HFFc6 (cell line): ENCODE data around the gene PMM2. TPM values are rescaled to one million over a fixed set of nuclear protein-coding genes. Genes with fewer than 3 reads are reported as not detected.

Source experiments
- DNase-seq: peaks from one replicate; pipeline ENCODE4 v3.0.0-alpha.2; 2018
- H3K27ac Mint-ChIP-seq: 2 replicates; pipeline ENCODE4 v1.8.0; 2020; ENCODE audit warnings: mild to moderate bottlenecking, mixed read lengths
- H3K27me3 Mint-ChIP-seq: 2 replicates; pipeline ENCODE4 v1.8.0; 2021; ENCODE audit warnings: mild to moderate bottlenecking, moderate library complexity, mixed read lengths; ENCODE audit not compliant: insufficient read depth
- H3K36me3 Mint-ChIP-seq: 2 replicates; pipeline ENCODE4 v1.8.0; 2021; ENCODE audit warnings: low read depth, mixed read lengths
- H3K4me1 Mint-ChIP-seq: 2 replicates; pipeline ENCODE4 v1.8.0; 2020; ENCODE audit warnings: low read depth, mixed read lengths
- H3K4me3 Mint-ChIP-seq: 2 replicates; pipeline ENCODE4 v1.8.0; 2020; ENCODE audit warnings: mild to moderate bottlenecking, moderate library complexity, mixed read lengths
- H3K9me3 Mint-ChIP-seq: 2 replicates; pipeline ENCODE4 v1.8.0; 2020; ENCODE audit warnings: mild to moderate bottlenecking, mixed read lengths
- CTCF ChIP-seq: fragments of 200-600 bp; sonication (generic); IDR thresholded peaks from 2 replicates; pipeline ENCODE4 v1.5.0; 2021; ENCODE audit warnings: antibody characterized with exemption, mild to moderate bottlenecking
- total RNA-seq, 6 experiments: library from RNA; stranded (reverse); fragmentation: NEBNext Ultra II Directional; extraction: Animal tissue kit (Norgen Biotek cat#: 25700); gene quantifications; 2 replicates in 1 of 6; 3 replicates in 5 of 6; pipeline ENCODE4 v1.2.3, GENCODE V29; 2021

The PMM2 gene
- total RNA-seq, 6 experiments from 2014 or later: 38.9 to 48.5 (median 44.3) TPM

GRCh38 chr16:8814095-8814806 is 16.6 kb downstream of the PMM2 start:
- Mint-ChIP-seq H3K9me3 (no peaks in the 10 kb centered on the region), H3K36me3 (peaks cover 49% of the 10 kb centered on the region), H3K27me3 (no peaks in the 10 kb centered on the region), H3K27ac (no peak overlapping the region), H3K4me1 (peaks cover 6% of the 10 kb centered on the region; the same call in 1 of the 2 replicates), H3K4me3 (no peak overlapping the region)
- TF ChIP-seq CTCF: no peak
- DNase-seq: no peak

GRCh38 chr16:8816967-8817655 is 19.5 kb downstream of the PMM2 start:
- H3K9me3 Mint-ChIP-seq: no peaks in the 10 kb centered on the region
- no peak for TF ChIP-seq CTCF
- H3K36me3 Mint-ChIP-seq: peaks cover 43% of the 10 kb centered on the region
- peak overlapping the region; percentile 65 for H3K27ac Mint-ChIP-seq
- H3K27me3 Mint-ChIP-seq: peaks cover 2% of the 10 kb centered on the region; the same call in 1 of the 2 replicates
- no peak for DNase-seq
- H3K4me1 Mint-ChIP-seq: peaks cover 9% of the 10 kb centered on the region; the same call in 1 of the 2 replicates
- no peak overlapping the region for H3K4me3 Mint-ChIP-seq

- H3K36me3 Mint-ChIP-seq: peaks cover 37% of the 10 kb centered on the region
- H3K27ac Mint-ChIP-seq: 0 out of 2 replicates have a peak overlapping the region, but pooled peaks have one; percentile 13
- peaks cover 10% of the 10 kb centered on the region; the same call in 1 of the 2 replicates for H3K4me1 Mint-ChIP-seq
- H3K27me3 Mint-ChIP-seq: peaks cover 2% of the 10 kb centered on the region; the same call in 1 of the 2 replicates
- H3K9me3 Mint-ChIP-seq: no peaks in the 10 kb centered on the region
- no peak for DNase-seq
- no peak overlapping the region for H3K4me3 Mint-ChIP-seq
- no peak for TF ChIP-seq CTCF
Measured at GRCh38 chr16:8818504-8819270, 21.0 kb downstream of the PMM2 start.

GRCh38 chr16:8819411-8820034 is 21.9 kb downstream of the PMM2 start:
- Mint-ChIP-seq H3K27ac (no peak overlapping the region), H3K36me3 (peaks cover 38% of the 10 kb centered on the region), H3K27me3 (peaks cover 2% of the 10 kb centered on the region; the same call in 1 of the 2 replicates), H3K9me3 (no peaks in the 10 kb centered on the region), H3K4me1 (peaks cover 10% of the 10 kb centered on the region; the same call in 1 of the 2 replicates), H3K4me3 (no peak overlapping the region)
- no peak for DNase-seq
- no peak for TF ChIP-seq CTCF

GRCh38 chr16:8822403-8822802 is 24.8 kb downstream of the PMM2 start:
- DNase-seq: no peak
- Mint-ChIP-seq H3K4me3 (no peak overlapping the region), H3K4me1 (peaks cover 4% of the 10 kb centered on the region; the same call in 1 of the 2 replicates), H3K9me3 (no peaks in the 10 kb centered on the region), H3K27me3 (peaks cover 2% of the 10 kb centered on the region; the same call in 1 of the 2 replicates), H3K27ac (peak overlapping the region; percentile 20), H3K36me3 (peaks cover 26% of the 10 kb centered on the region)
- no peak for TF ChIP-seq CTCF
